GM19351 (cell line): ENCODE measurements around the gene SEMA3F.

Source experiments
- ATAC-seq: cut with Tn5 transposase; IDR thresholded peaks from one replicate; pipeline ENCODE4 v1.9.1; 2021; ENCODE audit warnings: mild to moderate bottlenecking, moderate library complexity; ENCODE audit not compliant: unreplicated experiment

SEMA3F gene

GRCh38 chr3:50132421-50133282, 22.5 kb upstream of the SEMA3F start:
- no peak for ATAC-seq

- no peak for ATAC-seq
Measured at GRCh38 chr3:50133283-50133615, 21.9 kb upstream of the SEMA3F start.

- no peak for ATAC-seq
Measured at GRCh38 chr3:50134367-50134766, 20.8 kb upstream of the SEMA3F start.

GRCh38 chr3:50135964-50136363, 19.2 kb upstream of the SEMA3F start:
- ATAC-seq: no peak

- no peak for ATAC-seq
Measured at GRCh38 chr3:50136714-50137405, 18.3 kb upstream of the SEMA3F start.

GRCh38 chr3:50137531-50137930, 17.6 kb upstream of the SEMA3F start:
- ATAC-seq: no peak

- no peak for ATAC-seq
Measured at GRCh38 chr3:50138266-50139200, 16.6 kb upstream of the SEMA3F start.

- ATAC-seq: no peak
Measured at GRCh38 chr3:50139308-50139707, 15.8 kb upstream of the SEMA3F start.

GRCh38 chr3:50139718-50140423, 15.3 kb upstream of the SEMA3F start:
- no peak for ATAC-seq

GRCh38 chr3:50140990-50141389, 14.1 kb upstream of the SEMA3F start:
- no peak for ATAC-seq

GRCh38 chr3:50146316-50146901, 8.7 kb upstream of the SEMA3F start:
- no peak for ATAC-seq

- ATAC-seq: no peak
Measured at GRCh38 chr3:50147016-50147415, 8.1 kb upstream of the SEMA3F start.

- no peak for ATAC-seq
Measured at GRCh38 chr3:50147447-50147846, 7.7 kb upstream of the SEMA3F start.

- no peak for ATAC-seq
Measured at GRCh38 chr3:50147861-50148260, 7.3 kb upstream of the SEMA3F start.

- no peak for ATAC-seq
Measured at GRCh38 chr3:50150404-50150750, 4.7 kb upstream of the SEMA3F start.

GRCh38 chr3:50150863-50151686, 4.0 kb upstream of the SEMA3F start:
- no peak for ATAC-seq

GRCh38 chr3:50151728-50152127, 3.4 kb upstream of the SEMA3F start:
- no peak for ATAC-seq

GRCh38 chr3:50153782-50154475, 1.2 kb upstream of the SEMA3F start:
- ATAC-seq: no peak

- ATAC-seq: peak; percentile 26
Measured at GRCh38 chr3:50154476-50154839, 666 bp upstream of the SEMA3F start.
